SIG-M5 (cell line): ENCODE data around the gene PACC1.
"Not testable (repeated sequence)": the region's sequence is repeated elsewhere in the genome, so short reads cannot be mapped to it uniquely, and the experiment has no call there.

ENCODE experiments used
- DNase-seq: peaks from one replicate; lab custom pipeline; 2025; lab: John Stamatoyannopoulos, UW

The PACC1 gene

DNA sequence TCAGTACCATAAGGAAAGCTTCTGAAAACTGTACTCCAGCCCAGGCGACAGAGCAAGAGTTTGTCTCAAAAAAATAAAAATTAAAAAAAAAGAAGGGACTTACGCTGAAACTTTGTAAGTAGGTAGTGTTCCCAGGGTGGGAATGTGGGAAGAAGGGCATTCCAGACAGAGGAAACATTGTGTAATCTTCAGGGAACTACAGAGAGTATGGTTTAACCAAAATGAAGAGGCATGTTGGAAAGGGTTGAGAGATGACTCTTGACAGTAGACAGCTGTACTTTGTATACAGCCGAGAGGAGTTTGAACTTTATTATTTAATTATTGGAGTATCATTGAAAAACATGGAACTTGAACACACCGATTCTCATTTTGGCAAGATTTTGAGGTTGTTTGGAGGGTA, 86.4 kb downstream of the PACC1 start:
- DNase-seq: no peak

DNA sequence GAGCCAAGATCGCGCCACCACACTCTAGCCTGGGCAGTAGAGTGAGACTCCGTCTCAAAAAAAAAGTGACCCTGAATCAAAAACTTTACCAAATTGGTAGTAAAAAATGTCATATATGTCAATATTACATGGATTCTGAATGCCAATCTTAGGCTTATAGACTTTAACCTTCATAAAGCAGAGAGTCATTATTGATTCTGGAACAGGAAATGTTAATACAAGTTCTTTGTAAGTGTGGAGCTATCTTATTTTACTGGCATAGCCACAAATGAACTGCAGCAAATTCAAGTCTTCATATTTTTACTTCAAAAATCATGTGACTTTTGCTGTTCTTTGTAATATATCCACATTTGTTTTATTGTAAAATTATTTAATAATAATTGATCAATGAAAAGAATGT, 88.1 kb downstream of the PACC1 start:
- DNase-seq: no peak

DNA sequence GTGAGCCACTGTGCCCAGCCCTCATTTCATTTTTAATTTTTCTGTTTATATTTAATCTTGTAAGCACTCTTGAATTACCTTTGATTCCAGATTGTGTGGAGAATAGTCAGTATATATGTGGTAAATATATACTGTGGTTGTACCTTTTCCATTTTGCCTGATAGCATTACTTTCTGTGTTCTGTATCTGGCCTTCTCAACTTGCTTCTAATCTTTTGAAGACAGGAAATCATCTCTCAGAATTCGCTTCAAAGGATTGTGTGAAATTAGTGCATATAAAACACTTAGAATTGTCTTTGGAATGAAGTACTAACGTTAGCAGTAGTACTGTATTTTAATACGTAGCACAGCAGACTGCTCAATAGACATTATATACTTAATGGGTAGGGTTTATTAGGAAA, 91.6 kb downstream of the PACC1 start:
- DNase-seq: no peak

DNA sequence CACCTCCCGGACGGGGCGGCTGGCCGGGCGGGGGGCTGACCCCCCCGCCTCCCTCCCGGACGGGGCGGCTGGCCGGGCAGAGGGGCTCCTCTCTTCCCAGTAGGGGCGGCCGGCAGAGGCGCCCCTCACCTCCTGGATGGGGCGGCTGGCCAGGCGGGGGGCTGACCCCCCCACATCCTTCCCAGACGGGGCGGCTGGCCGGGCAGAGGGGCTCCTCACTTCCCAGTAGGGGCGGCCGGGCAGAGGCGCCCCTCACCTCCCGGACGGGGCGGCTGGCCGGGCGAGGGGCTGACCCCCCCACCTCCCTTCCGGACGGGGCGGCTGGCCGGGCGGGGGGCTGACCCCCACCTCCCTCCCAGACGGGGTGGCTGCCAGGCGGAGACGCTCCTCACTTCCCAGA, 93.7 kb downstream of the PACC1 start:
- not testable (repeated sequence) for DNase-seq

DNA sequence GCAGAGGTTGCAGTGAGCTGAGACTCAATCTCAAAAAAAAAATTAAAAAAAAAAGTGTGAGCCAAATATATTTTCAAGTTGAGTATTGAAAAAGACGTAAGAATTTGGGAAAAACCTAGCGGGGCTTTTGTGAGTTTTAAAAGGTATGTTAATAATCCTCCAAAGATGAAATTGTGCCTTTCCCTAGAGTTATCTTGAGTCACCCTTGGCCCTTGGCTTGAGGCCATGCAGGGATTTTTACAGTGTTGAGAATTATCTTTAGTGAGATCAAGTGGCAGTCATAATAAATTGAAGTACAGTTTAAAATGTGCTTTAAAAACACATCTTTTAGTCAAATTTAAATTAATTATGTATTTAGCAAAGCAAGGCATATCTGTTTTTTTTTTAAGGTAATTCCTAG, 96.8 kb downstream of the PACC1 start:
- DNase-seq: no peak

DNA sequence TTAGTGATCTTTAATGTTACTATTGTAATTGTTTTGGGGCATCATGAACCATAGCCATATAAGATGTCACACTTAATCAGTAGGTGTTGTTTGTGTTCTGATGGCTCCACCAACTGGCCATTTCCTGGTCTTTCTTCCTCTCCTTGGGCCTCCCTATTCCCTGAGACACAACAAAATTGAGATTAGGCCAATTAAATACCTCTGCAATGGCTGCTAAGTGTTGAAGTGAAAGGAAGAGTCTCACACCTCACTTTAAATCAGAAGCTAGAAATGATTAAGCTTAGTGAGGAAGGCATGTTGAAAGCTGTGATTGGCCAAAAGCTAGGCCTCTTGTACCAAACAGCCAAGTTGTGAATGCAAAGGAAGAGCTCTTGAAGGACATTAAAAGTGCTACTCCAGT, 98.8 kb downstream of the PACC1 start:
- no peak for DNase-seq

DNA sequence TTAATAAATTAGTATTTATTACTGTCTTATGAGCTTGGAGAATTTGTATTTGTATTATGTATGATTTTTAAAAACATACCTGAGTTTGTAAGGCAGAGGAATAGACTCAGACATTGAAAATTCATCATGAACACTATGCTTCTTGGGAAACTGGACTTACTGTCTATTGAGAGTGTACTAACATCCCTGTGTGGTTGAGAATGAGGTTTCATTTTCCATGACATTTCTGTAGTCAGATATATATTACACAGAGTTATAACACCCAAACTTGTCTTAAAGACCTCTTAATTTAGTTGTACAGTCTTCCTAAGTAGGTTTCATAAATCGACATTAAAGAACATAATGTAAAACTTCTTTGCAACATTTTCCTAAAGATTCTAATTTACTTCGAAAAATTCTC, 99.5 kb downstream of the PACC1 start:
- no peak for DNase-seq
